Body of pancreas (tissue), 4 donors: ENCODE measurements around the gene GSG1L. TPM values are rescaled to one million over a fixed set of nuclear protein-coding genes. Genes with fewer than 3 reads are reported as not detected.

Source experiments
- ATAC-seq: fragments of 150-250 bp; one replicate; pipeline ENCODE4 v1.9.1; 2016
- DNase-seq, 4 donors: peaks; one replicate each; pipeline ENCODE4 v3.0.0-alpha.2; 2019
- H3K27ac ChIP-seq, 4 donors: fragments of 200-600 bp; sonication (generic); 1 replicate in 3 of 4; 2 replicates in 1 of 4; pipeline versions ENCODE4 v1.5.1 to v1.6.1; 2016 to 2019; ENCODE audit warnings: mild to moderate bottlenecking in 1 of 4, mixed read lengths in 1 of 4, moderate library complexity in 1 of 4
- H3K27me3 ChIP-seq, 2 donors: fragments of 200-600 bp; sonication (generic); one replicate each; pipeline ENCODE4 v1.6.0; 2016; ENCODE audit warnings: mild to moderate bottlenecking in 1 of 2
- H3K36me3 ChIP-seq, 2 donors: fragments of 200-600 bp; sonication (generic); replicated peaks in 1 of 2; 2 replicates each; pipeline ENCODE4 v1.5.1; 2016; ENCODE audit warnings: low read depth in 2 of 2; ENCODE audit not compliant: insufficient read depth in 1 of 2
- H3K4me1 ChIP-seq: fragments of 200-600 bp; sonication (generic); one replicate; pipeline ENCODE4 v1.6.0; 2016
- H3K4me3 ChIP-seq, 2 donors: fragments of 200-600 bp; sonication (generic); 1 replicate in 1 of 2; 2 replicates in 1 of 2; pipeline ENCODE4 v1.5.1; 2016 to 2019
- H3K9me3 ChIP-seq, 3 donors: fragments of 200-600 bp; sonication (generic); 1 replicate in 2 of 3; 2 replicates in 1 of 3; pipeline ENCODE4 v1.5.1; 2016
- POLR2A ChIP-seq, 3 donors: fragments of 450-650 bp; IDR thresholded peaks; one replicate each; pipeline ENCODE4 v1.6.1; 2016; ENCODE audit warnings: antibody characterized with exemption in 3 of 3, mild to moderate bottlenecking in 2 of 3
- WGBS, 2 donors: methylation state at CpG; one replicate each; pipeline ENCODE4 v1.1.5; 2017; 5-methylcytosine and 5-hydroxymethylcytosine counted together
- intact Hi-C: fragments of 100-400 bp; cut with DNase I; formaldehyde crosslinking; loops from one replicate; pipeline ENCODE4 v1.15.1; 2023
- total RNA-seq, 2 donors: library from RNA; depleted of rRNA; stranded (reverse); fragments of >200 nt; gene quantifications; one replicate each; pipeline ENCODE4 v1.1.0, GENCODE V29; 2016
- TF ChIP-seq, protein P1 (sequence below), 7 experiments: fragments of 450-650 bp in 4 of 7; fragments of 200-600 bp in 3 of 7; sonication (generic) in 3 of 7; IDR thresholded peaks; one replicate each; pipeline ENCODE4 v1.5.1; 2016 to 2019; ENCODE audit warnings: antibody characterized with exemption in 7 of 7

Gene GSG1L
- total RNA-seq, 2 donors from 2014 or later, result not detected

DNA sequence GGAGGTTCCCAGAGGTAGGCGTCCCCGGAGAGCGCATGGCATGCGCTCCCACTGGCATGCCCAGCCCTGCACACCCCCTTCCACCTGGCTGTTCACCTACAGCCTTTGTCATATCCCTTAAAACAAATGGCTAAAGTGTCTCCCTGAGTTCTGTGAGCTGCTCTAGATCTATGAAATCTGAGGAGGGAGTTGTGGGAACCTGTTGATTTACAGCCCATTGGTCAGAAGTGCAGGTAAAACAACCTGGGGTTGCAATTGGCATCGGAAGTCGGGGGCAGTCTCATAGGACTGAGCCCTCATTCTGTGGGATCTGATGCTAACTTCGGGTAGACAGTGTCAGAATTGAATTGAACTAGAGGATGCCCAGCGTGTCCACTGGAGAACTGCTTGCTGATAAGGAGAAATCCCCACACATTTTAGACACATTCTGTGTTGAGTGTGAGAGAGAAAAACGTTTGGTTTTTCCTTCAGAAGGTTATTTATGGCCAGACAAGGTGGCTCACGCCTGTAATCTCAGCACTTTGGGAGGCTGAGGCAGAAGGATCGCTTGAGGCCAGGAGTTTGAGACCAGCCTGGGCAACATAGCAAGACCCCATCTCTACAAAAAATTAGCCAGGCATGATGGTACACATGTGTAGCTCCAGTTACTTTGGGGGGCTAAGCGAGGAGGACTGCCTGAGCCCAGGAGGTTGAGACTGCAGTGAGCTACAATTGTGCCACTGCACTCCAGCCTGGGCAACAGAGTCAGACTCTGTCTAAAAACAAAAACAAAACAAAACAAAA, 22.1 kb upstream of the GSG1L start:
- Histone ChIP-seq H3K4me3 (no peak overlapping the region), H3K36me3 (no peaks in the 10 kb centered on the region), H3K27ac (no peak overlapping the region), H3K9me3 (no peaks in the 10 kb centered on the region), H3K27me3 (no peaks in the 10 kb centered on the region), H3K4me1 (no peaks in the 10 kb centered on the region)
- TF ChIP-seq POLR2A (IDR thresholded peaks at IDR 0.05), result no peak
- TF ChIP-seq, protein P1, sequence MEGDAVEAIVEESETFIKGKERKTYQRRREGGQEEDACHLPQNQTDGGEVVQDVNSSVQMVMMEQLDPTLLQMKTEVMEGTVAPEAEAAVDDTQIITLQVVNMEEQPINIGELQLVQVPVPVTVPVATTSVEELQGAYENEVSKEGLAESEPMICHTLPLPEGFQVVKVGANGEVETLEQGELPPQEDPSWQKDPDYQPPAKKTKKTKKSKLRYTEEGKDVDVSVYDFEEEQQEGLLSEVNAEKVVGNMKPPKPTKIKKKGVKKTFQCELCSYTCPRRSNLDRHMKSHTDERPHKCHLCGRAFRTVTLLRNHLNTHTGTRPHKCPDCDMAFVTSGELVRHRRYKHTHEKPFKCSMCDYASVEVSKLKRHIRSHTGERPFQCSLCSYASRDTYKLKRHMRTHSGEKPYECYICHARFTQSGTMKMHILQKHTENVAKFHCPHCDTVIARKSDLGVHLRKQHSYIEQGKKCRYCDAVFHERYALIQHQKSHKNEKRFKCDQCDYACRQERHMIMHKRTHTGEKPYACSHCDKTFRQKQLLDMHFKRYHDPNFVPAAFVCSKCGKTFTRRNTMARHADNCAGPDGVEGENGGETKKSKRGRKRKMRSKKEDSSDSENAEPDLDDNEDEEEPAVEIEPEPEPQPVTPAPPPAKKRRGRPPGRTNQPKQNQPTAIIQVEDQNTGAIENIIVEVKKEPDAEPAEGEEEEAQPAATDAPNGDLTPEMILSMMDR (IDR thresholded peaks at IDR 0.05), result no peak
- intact Hi-C loops, result no loop called here
- WGBS, 2 donors, result 61 to 68% methylated on average over 12 of the region's 12 CpGs
- DNase-seq (no peak), ATAC-seq (no peak)

DNA sequence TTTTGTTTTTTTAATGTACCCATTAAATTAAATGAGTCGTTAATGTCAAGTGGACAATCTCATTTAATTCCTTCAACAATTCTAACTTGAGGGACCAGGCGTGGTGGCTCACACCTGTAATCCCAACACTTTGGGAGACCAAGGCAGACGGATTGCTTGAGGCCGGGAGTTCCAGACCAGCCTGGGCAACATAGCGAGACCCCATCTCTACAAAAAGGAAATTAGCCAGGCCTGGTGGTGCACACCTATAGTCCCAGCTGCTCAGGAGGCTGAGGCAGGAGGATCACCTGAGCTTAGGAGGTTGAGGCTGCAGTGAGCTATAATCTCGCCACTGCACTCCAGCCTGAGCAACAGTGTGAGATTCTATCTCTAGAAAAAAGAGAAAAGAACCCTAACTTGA, 20.7 kb upstream of the GSG1L start:
- ATAC-seq (no peak), DNase-seq (no peak)
- 90 to 91% methylated on average over 6 of the region's 6 CpGs for WGBS, 2 donors
- Histone ChIP-seq H3K4me1 (no peaks in the 10 kb centered on the region), H3K27ac (no peak overlapping the region), H3K4me3 (no peak overlapping the region), H3K27me3 (no peaks in the 10 kb centered on the region), H3K36me3 (no peaks in the 10 kb centered on the region), H3K9me3 (no peaks in the 10 kb centered on the region)
- TF ChIP-seq, protein P1 (IDR thresholded peaks at IDR 0.05), result no peak
- TF ChIP-seq POLR2A (IDR thresholded peaks at IDR 0.05), result no peak
- intact Hi-C loops, result no loop called here

DNA sequence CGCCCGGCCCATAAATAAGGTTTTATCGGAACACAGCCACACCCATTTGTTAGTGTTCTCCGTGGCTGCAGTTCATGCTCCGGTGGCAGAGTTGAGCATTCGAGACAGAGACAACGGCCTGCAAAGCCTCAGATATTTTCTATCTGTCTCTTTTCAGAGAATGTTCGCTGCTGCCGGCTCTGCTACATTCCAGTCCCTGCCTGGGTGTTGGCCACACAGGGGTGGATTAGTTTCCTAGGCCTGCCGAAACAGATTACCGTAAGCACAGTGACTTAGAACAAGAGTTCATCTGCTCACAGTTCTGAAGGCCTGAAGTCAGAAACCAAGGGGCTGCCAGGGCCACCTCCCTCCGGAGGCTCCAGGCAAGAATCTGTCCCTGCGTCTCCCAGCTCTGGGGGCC, 19.1 kb upstream of the GSG1L start:
- no peaks in the 10 kb centered on the region for H3K9me3 ChIP-seq
- TF ChIP-seq POLR2A (IDR thresholded peaks at IDR 0.05), result no peak
- TF ChIP-seq, protein P1 (IDR thresholded peaks at IDR 0.05), result no peak
- no peaks in the 10 kb centered on the region for H3K36me3 ChIP-seq
- DNase-seq (no peak), ATAC-seq (no peak)
- no peak overlapping the region for H3K27ac ChIP-seq
- H3K27me3 ChIP-seq, result no peaks in the 10 kb centered on the region
- intact Hi-C loops, result no loop called here
- no peak overlapping the region for H3K4me3 ChIP-seq
- H3K4me1 ChIP-seq, result no peaks in the 10 kb centered on the region
- 73 to 85% methylated on average over 11 to 13 of the region's 13 CpGs for WGBS, 2 donors

DNA sequence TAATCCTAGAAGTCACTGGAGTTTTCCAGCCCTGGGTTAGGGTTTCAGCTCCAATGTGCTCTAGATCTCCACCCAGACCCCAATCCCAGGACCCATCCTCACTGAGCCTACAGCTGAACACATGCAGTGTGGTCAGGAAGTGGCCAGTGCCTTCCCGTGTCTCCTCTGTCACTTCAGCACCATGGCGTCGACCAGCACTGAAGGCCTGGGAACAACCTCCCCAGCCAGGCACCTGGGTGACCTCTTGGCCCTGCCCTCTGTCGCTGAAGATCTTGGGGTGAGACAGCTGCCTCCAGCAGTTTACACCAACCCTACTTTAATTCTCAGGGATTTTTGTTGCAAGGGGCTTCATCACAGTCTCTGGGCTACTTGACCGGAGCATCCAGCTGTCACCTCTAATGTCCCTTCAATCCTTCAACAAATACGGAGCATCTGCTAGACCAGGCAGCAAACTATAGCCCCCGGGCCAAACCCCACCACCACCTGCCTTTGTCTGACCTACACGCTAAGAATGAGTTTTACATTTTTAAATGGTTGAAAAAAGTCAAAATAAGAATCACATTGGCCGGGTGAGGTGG, 18.0 kb upstream of the GSG1L start:
- Histone ChIP-seq H3K27me3 (no peaks in the 10 kb centered on the region), H3K9me3 (no peaks in the 10 kb centered on the region), H3K4me3 (no peak overlapping the region), H3K27ac (no peak overlapping the region), H3K4me1 (no peaks in the 10 kb centered on the region), H3K36me3 (no peaks in the 10 kb centered on the region)
- no peak for ATAC-seq
- TF ChIP-seq, protein P1 (IDR thresholded peaks at IDR 0.05), result no peak
- TF ChIP-seq POLR2A (IDR thresholded peaks at IDR 0.05), result no peak
- DNase-seq, result no peak
- 79 to 100% methylated on average over 2 to 9 of the region's 9 CpGs for WGBS, 2 donors
- intact Hi-C loops, result no loop called here

DNA sequence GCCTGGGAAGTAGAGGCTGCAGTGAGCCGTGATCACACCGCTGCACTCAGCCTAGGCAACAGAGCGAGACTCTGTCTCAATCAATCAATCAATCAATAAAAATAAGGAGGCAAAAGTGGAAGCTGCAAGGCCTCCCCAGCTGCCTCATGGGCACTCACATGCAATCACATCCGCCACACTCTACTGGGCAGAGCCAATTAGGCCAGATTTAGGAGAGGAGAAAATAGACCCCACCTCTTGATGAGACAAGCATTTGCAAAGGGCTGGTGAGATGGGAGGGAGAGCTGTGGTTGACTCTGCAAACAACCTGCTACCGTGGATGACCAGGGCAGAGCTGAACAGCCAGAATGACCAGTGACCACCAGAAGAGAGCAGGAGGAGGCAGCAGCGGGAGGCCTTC, 14.7 kb upstream of the GSG1L start:
- Histone ChIP-seq H3K27me3 (no peaks in the 10 kb centered on the region), H3K4me3 (no peak overlapping the region), H3K36me3 (no peaks in the 10 kb centered on the region), H3K27ac (no peak overlapping the region), H3K9me3 (no peaks in the 10 kb centered on the region), H3K4me1 (no peaks in the 10 kb centered on the region)
- TF ChIP-seq POLR2A (IDR thresholded peaks at IDR 0.05), result no peak
- TF ChIP-seq, protein P1 (IDR thresholded peaks at IDR 0.05), result no peak
- no peak for DNase-seq
- intact Hi-C loops, result no loop called here
- no peak for ATAC-seq
- WGBS, 2 donors, result 80 to 83% methylated on average over 6 of the region's 6 CpGs
